Transverse colon (tissue), 4 donors: ENCODE measurements around the gene VNN1.

Source experiments
- CTCF ChIP-seq, 5 experiments: fragments of 200-600 bp in 3 of 5; fragments of 450-650 bp in 2 of 5; sonication (generic) in 3 of 5; IDR thresholded peaks; 1 replicate in 2 of 5; 2 replicates in 3 of 5; pipeline ENCODE4 v1.5.1; 2016 to 2017; ENCODE audit warnings: antibody characterized with exemption in 5 of 5, inconsistent platforms in 3 of 5, mild to moderate bottlenecking in 2 of 5, moderate library complexity in 1 of 5
- EP300 ChIP-seq: sonication (generic); formaldehyde crosslinking; IDR thresholded peaks from one replicate; pipeline ENCODE4 v1.6.1; 2017; ENCODE audit warnings: antibody characterized with exemption, low read depth
- POLR2A ChIP-seq: fragments of 450-650 bp; IDR thresholded peaks from one replicate; pipeline ENCODE4 v1.6.1; 2016; ENCODE audit warnings: antibody characterized with exemption, mild to moderate bottlenecking, moderate library complexity
- POLR2AphosphoS5 ChIP-seq, 3 donors: sonication (generic); formaldehyde crosslinking; IDR thresholded peaks; one replicate each; pipeline ENCODE4 v1.6.1; 2016; ENCODE audit warnings: antibody characterized with exemption in 3 of 3

DNA sequence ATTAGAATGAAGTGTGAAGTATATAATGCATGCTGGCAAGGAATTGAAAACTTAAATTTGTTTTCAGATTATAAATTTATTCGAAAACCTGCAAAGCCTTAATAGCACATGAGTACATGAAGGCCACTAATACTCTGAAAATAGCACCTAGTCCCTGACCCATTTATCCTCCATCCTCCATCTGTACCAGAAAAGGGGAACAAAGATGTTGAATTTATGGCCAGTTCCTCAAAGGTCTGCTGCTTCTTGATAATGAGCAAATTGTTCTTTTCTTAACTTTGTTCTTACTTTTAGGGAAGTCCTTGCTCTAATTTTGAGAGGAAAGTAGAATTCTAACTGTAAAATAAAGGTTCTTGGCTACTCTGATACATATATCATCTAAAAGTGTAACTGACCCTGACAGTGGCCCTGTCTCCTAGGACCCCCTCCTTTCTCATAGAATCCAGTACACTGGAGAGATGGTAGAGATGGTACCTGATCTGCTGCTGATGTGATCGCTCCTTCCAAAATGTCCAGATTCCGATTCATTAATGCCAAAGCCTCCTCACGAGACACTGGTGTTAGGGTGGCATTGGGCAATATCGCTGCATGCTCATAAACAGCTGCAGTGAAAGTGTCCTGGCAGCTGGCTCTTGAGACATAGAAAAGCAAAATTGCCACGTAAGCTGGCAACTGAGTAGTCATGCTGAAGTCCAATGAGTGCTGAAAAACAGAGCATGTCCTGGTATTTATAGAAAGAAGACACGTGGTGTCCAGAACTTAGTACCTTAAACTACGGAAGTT, at the start of gene VNN1:
- TF ChIP-seq POLR2A (no peak), EP300 (no peak), POLR2AphosphoS5 (IDR thresholded peaks at IDR 0.05) (peak in 1 of 3 donors; percentile 16), CTCF (IDR thresholded peaks at IDR 0.05) (no peak)
